Loucy (cell line): Measurements from ENCODE around the gene BCO2.

Experiments
- H2AFZ ChIP-seq: fragments of 200-600 bp; sonication (generic); 2 replicates; pipeline ENCODE4 v1.6.0; 2016; ENCODE audit warnings: antibody characterized with exemption, mild to moderate bottlenecking, low read length, moderate library complexity
- H3F3A ChIP-seq: fragments of 200-600 bp; 2 replicates; pipeline ENCODE4 v1.6.0; 2016; ENCODE audit warnings: antibody characterized with exemption, low read depth, mild to moderate bottlenecking
- H3K27me3 ChIP-seq: fragments of 200-600 bp; sonication (generic); 2 replicates; pipeline ENCODE4 v1.6.1; 2014; ENCODE audit warnings: low read length, mild to moderate bottlenecking; ENCODE audit not compliant: insufficient read depth, poor library complexity, severe bottlenecking
- H3K36me3 ChIP-seq: fragments of 200-600 bp; sonication (generic); 2 replicates; pipeline ENCODE4 v1.6.1; 2016; ENCODE audit warnings: low read length; ENCODE audit not compliant: insufficient read depth
- H3K4me1 ChIP-seq: fragments of 200-600 bp; sonication (generic); 2 replicates; pipeline ENCODE4 v1.5.1; 2014; ENCODE audit warnings: low read length, mild to moderate bottlenecking; ENCODE audit not compliant: insufficient read depth, poor library complexity, severe bottlenecking
- H3K4me2 ChIP-seq: fragments of 200-600 bp; sonication (generic); 2 replicates; pipeline ENCODE4 v1.6.0; 2014; ENCODE audit warnings: antibody characterized with exemption, low read length, low read depth, mild to moderate bottlenecking; ENCODE audit not compliant: poor library complexity, severe bottlenecking
- H3K4me3 ChIP-seq: fragments of 200-600 bp; sonication (generic); 2 replicates; pipeline ENCODE4 v1.5.1; 2014; ENCODE audit warnings: low read length, mild to moderate bottlenecking, mixed read lengths; ENCODE audit not compliant: poor library complexity, severe bottlenecking
- H3K79me2 ChIP-seq: fragments of 200-600 bp; sonication (generic); 2 replicates; pipeline ENCODE4 v1.6.1; 2014; ENCODE audit warnings: low read length; ENCODE audit not compliant: insufficient read depth
- H3K9ac ChIP-seq: fragments of 200-600 bp; sonication (generic); 2 replicates; pipeline ENCODE4 v1.6.0; 2014; ENCODE audit warnings: mild to moderate bottlenecking, low read depth, low read length, moderate library complexity; ENCODE audit not compliant: poor library complexity, severe bottlenecking
- H3K9me2 ChIP-seq: fragments of 200-600 bp; sonication (generic); replicated peaks from 2 replicates; pipeline ENCODE4 v1.6.1; 2016; ENCODE audit warnings: low read depth, low read length, mixed read lengths
- H3K9me3 ChIP-seq: fragments of 200-600 bp; sonication (generic); 2 replicates; pipeline ENCODE4 v1.6.1; 2014; ENCODE audit warnings: mild to moderate bottlenecking, antibody characterized with exemption, low read length, low read depth; ENCODE audit not compliant: insufficient read depth
- H4K20me1 ChIP-seq: fragments of 200-600 bp; sonication (generic); 2 replicates; pipeline ENCODE4 v1.6.0; 2014; ENCODE audit warnings: antibody characterized with exemption, low read length, mild to moderate bottlenecking; ENCODE audit not compliant: insufficient read depth, poor library complexity, severe bottlenecking
- EZH2phosphoT487 ChIP-seq: fragments of 200-600 bp; IDR thresholded peaks from 2 replicates; pipeline ENCODE4 v1.6.1; 2018; ENCODE audit warnings: antibody characterized with exemption, mild to moderate bottlenecking, moderate library complexity, borderline replicate concordance
- TF ChIP-seq, protein P1 (sequence below): fragments of 200-600 bp; sonication (generic); conservative IDR thresholded peaks from 2 replicates; pipeline ENCODE4 v1.5.1; 2014; ENCODE audit warnings: mild to moderate bottlenecking, antibody characterized with exemption, low read length

The BCO2 gene

GRCh38 chr11:112253605-112254242, 78.4 kb downstream of the BCO2 start:
- Histone ChIP-seq H3K9ac (no peak overlapping the region), H3K4me2 (no peak overlapping the region), H3K4me1 (no peaks in the 10 kb centered on the region), H3F3A (no peaks in the 10 kb centered on the region), H3K27me3 (no peaks in the 10 kb centered on the region), H2AFZ (no peak overlapping the region), H3K9me2 (no peaks in the 10 kb centered on the region), H3K36me3 (no peaks in the 10 kb centered on the region), H4K20me1 (no peaks in the 10 kb centered on the region), H3K79me2 (no peaks in the 10 kb centered on the region), H3K4me3 (no peak overlapping the region), H3K9me3 (no peaks in the 10 kb centered on the region)
- TF ChIP-seq, protein P1, sequence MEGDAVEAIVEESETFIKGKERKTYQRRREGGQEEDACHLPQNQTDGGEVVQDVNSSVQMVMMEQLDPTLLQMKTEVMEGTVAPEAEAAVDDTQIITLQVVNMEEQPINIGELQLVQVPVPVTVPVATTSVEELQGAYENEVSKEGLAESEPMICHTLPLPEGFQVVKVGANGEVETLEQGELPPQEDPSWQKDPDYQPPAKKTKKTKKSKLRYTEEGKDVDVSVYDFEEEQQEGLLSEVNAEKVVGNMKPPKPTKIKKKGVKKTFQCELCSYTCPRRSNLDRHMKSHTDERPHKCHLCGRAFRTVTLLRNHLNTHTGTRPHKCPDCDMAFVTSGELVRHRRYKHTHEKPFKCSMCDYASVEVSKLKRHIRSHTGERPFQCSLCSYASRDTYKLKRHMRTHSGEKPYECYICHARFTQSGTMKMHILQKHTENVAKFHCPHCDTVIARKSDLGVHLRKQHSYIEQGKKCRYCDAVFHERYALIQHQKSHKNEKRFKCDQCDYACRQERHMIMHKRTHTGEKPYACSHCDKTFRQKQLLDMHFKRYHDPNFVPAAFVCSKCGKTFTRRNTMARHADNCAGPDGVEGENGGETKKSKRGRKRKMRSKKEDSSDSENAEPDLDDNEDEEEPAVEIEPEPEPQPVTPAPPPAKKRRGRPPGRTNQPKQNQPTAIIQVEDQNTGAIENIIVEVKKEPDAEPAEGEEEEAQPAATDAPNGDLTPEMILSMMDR: no peak
- TF ChIP-seq EZH2phosphoT487: no peak

GRCh38 chr11:112255067-112255720, 79.9 kb downstream of the BCO2 start:
- no peak for TF ChIP-seq EZH2phosphoT487
- TF ChIP-seq, protein P1: no peak
- H3K36me3 ChIP-seq: no peaks in the 10 kb centered on the region
- H4K20me1 ChIP-seq: no peaks in the 10 kb centered on the region
- H3K4me3 ChIP-seq: no peak overlapping the region
- H2AFZ ChIP-seq: no peak overlapping the region
- no peaks in the 10 kb centered on the region for H3K9me3 ChIP-seq
- no peaks in the 10 kb centered on the region for H3K4me1 ChIP-seq
- H3K79me2 ChIP-seq: no peaks in the 10 kb centered on the region
- no peak overlapping the region for H3K9ac ChIP-seq
- no peak overlapping the region for H3K4me2 ChIP-seq
- no peaks in the 10 kb centered on the region for H3K9me2 ChIP-seq
- H3F3A ChIP-seq: no peaks in the 10 kb centered on the region
- H3K27me3 ChIP-seq: no peaks in the 10 kb centered on the region

DNA sequence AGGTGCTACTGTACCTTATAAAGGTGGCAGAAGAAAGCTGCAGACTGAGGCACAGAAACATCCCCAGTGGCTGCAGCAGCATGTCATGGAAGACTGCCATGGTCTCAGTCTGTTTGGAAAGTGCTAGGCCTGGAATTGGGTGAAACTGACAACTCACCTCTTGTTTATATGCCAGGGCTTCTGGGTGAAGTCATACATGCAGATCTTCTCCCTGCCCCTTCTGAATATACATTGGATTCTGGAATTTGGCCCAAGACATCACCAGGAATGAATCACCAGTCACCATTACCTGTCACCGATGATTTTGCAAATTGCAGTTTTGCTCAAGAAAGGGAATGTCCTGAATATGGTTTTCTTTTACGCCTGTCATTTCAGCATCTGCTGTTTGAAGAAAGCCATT, 85.2 kb downstream of the BCO2 start, which contains the start of gene PLET1:
TSS of gene PLET1 (minus strand) at position 371 of the 400 bp plus-strand sequence. CDS start at position 100, 271 bp downstream.
- Histone ChIP-seq H3K27me3 (no peaks in the 10 kb centered on the region), H3K9ac (no peak within 1 kb of the TSS), H3K36me3 (no peaks in the 10 kb centered on the region), H3K79me2 (no peaks in the 10 kb centered on the region), H3K9me3 (no peaks in the 10 kb centered on the region), H3K4me2 (no peak within 1 kb of the TSS), H4K20me1 (no peaks in the 10 kb centered on the region), H3K4me3 (no peak within 1 kb of the TSS), H3K9me2 (no peaks in the 10 kb centered on the region), H3F3A (no peaks in the 10 kb centered on the region), H3K4me1 (no peaks in the 10 kb centered on the region), H2AFZ (no peak within 1 kb of the TSS)
- no peak for TF ChIP-seq EZH2phosphoT487
- TF ChIP-seq, protein P1: no peak
